Hepatocyte (in vitro differentiated cells): Measurements from ENCODE around the gene MDM2.
"Not testable (repeated sequence)": the region's sequence is repeated elsewhere in the genome, so short reads cannot be mapped to it uniquely, and the experiment has no call there.

Experiments
- CTCF ChIP-seq: fragments of 200-600 bp; sonication (generic); IDR thresholded peaks from 2 replicates; pipeline ENCODE4 v1.5.1; 2016; ENCODE audit warnings: antibody characterized with exemption, mild to moderate bottlenecking; ENCODE audit not compliant: poor library complexity
- EZH2 ChIP-seq: fragments of 200-600 bp; sonication (generic); IDR thresholded peaks from 2 replicates; pipeline ENCODE4 v1.6.1; 2016; ENCODE audit warnings: antibody characterized with exemption, mild to moderate bottlenecking, borderline replicate concordance
- EZH2phosphoT487 ChIP-seq: fragments of 200-600 bp; sonication (generic); IDR thresholded peaks from one replicate; pipeline ENCODE4 v1.6.1; 2018; ENCODE audit warnings: antibody characterized with exemption, mild to moderate bottlenecking, low read depth, moderate library complexity; ENCODE audit not compliant: unreplicated experiment, severe bottlenecking

- not testable (repeated sequence) for TF ChIP-seq CTCF, EZH2phosphoT487, EZH2
These were observed 3.6 kb downstream of the MDM2 start for GRCh38 chr12:68811573-68811972.
